PC-3 (cell line): Measurements from ENCODE around the gene MAST4.

ENCODE experiments used
- CTCF ChIP-seq: fragments of 300-600 bp; sonication (generic); conservative IDR thresholded peaks from 2 replicates; pipeline ENCODE4 v1.5.1; 2017; ENCODE audit warnings: antibody characterized with exemption, low read depth, mild to moderate bottlenecking, low read length
- EZH2phosphoT487 ChIP-seq: fragments of 300-600 bp; sonication (generic); IDR thresholded peaks from 2 replicates; pipeline ENCODE4 v1.6.1; 2018; ENCODE audit warnings: mild to moderate bottlenecking, antibody characterized with exemption, low read length, borderline replicate concordance

- no peak for TF ChIP-seq EZH2phosphoT487
- no peak for TF ChIP-seq CTCF
Measured at GRCh38 chr5:67181648-67182221, 585.5 kb downstream of the MAST4 start.
